Coronary artery (tissue), 2 donors: Measurements from ENCODE around the gene KCNIP1.

Experiments
- DNase-seq: peaks from one replicate; pipeline ENCODE4 v3.0.0-alpha.2; 2017; ENCODE audit warnings: low spot score
- H3K27ac ChIP-seq, 2 donors: fragments of 200-600 bp; sonication (generic); one replicate each; pipeline ENCODE4 v1.5.1; 2016 to 2019
- H3K4me3 ChIP-seq: fragments of 200-600 bp; sonication (generic); 2 replicates; pipeline ENCODE4 v1.5.1; 2016; ENCODE audit warnings: mild to moderate bottlenecking, moderate library complexity
- CTCF ChIP-seq: fragments of 200-600 bp; sonication (generic); IDR thresholded peaks from one replicate; pipeline ENCODE4 v1.5.1; 2019; ENCODE audit warnings: antibody characterized with exemption

KCNIP1 gene

GRCh38 chr5:170745481-170746071, 241.8 kb downstream of the KCNIP1 start:
- TF ChIP-seq CTCF, result no peak
- no peak for DNase-seq
- H3K4me3 ChIP-seq, result no peak overlapping the region
- no peak overlapping the region for H3K27ac ChIP-seq

- TF ChIP-seq CTCF, result no peak
- DNase-seq, result no peak
- Histone ChIP-seq H3K27ac (no peak overlapping the region), H3K4me3 (no peak overlapping the region)
Measured at GRCh38 chr5:170746075-170746960, 242.5 kb downstream of the KCNIP1 start.

GRCh38 chr5:170746961-170747340, 243.1 kb downstream of the KCNIP1 start:
- no peak for TF ChIP-seq CTCF
- no peak for DNase-seq
- Histone ChIP-seq H3K27ac (no peak overlapping the region), H3K4me3 (no peak overlapping the region)

- Histone ChIP-seq H3K4me3 (no peak overlapping the region), H3K27ac (no peak overlapping the region)
- TF ChIP-seq CTCF, result no peak
- no peak for DNase-seq
Measured at GRCh38 chr5:170747357-170747756, 243.5 kb downstream of the KCNIP1 start.

- TF ChIP-seq CTCF, result no peak
- H3K27ac ChIP-seq, result no peak overlapping the region
Measured at GRCh38 chr5:170747851-170748250, 244.0 kb downstream of the KCNIP1 start.

GRCh38 chr5:170748951-170749471, 245.2 kb downstream of the KCNIP1 start:
- H3K27ac ChIP-seq, result no peak overlapping the region
- DNase-seq, result no peak
- no peak for TF ChIP-seq CTCF
- H3K4me3 ChIP-seq, result no peak overlapping the region

More at GRCh38 chr5:170747851-170748250, 244.0 kb downstream of the KCNIP1 start:
- DNase-seq, result no peak
- no peak overlapping the region for H3K4me3 ChIP-seq
